Immature natural killer cell (primary cell): Measurements from ENCODE around the gene CCL5. TPM values are rescaled to one million over a fixed set of nuclear protein-coding genes. Genes with fewer than 3 reads are reported as not detected.

ENCODE experiments used
- DNase-seq, 3 donors: peaks; one replicate each; pipeline ENCODE4 v3.0.0; 2022; ENCODE audit warnings: mixed read lengths in 1 of 3
- H3K27ac Mint-ChIP-seq, 6 donors: one replicate each; pipeline ENCODE4 v1.8.0; 2020; ENCODE audit warnings: mixed read lengths in 6 of 6, mild to moderate bottlenecking in 5 of 6, inconsistent platforms in 4 of 6, moderate library complexity in 3 of 6
- H3K27me3 Mint-ChIP-seq, 3 donors: one replicate each; pipeline ENCODE4 v1.8.0; 2020 to 2021; ENCODE audit warnings: low read depth in 3 of 3, mild to moderate bottlenecking in 3 of 3, mixed read lengths in 3 of 3, moderate library complexity in 3 of 3, inconsistent platforms in 1 of 3
- H3K36me3 Mint-ChIP-seq, 3 donors: one replicate each; pipeline ENCODE4 v1.8.0; 2020; ENCODE audit warnings: mixed read lengths in 3 of 3, inconsistent platforms in 2 of 3, mild to moderate bottlenecking in 2 of 3
- H3K4me1 Mint-ChIP-seq, 2 donors: one replicate each; pipeline ENCODE4 v1.8.0; 2020; ENCODE audit warnings: inconsistent platforms in 2 of 2, mild to moderate bottlenecking in 2 of 2, mixed read lengths in 2 of 2, moderate library complexity in 1 of 2
- H3K4me3 Mint-ChIP-seq, 5 donors: one replicate each; pipeline ENCODE4 v1.8.0; 2020; ENCODE audit warnings: mild to moderate bottlenecking in 5 of 5, mixed read lengths in 5 of 5, inconsistent platforms in 3 of 5, moderate library complexity in 3 of 5
- H3K9me3 Mint-ChIP-seq, 6 donors: one replicate each; pipeline ENCODE4 v1.8.0; 2020; ENCODE audit warnings: mild to moderate bottlenecking in 6 of 6, mixed read lengths in 6 of 6, inconsistent platforms in 4 of 6, moderate library complexity in 3 of 6
- polyA plus RNA-seq, 3 donors: library from polyadenylated mRNA; unstranded; fragments of 300-500 nt; fragmentation: Illumina TruSeq; gene quantifications; one replicate each; pipeline ENCODE4 v1.2.3, GENCODE V29; 2021

CCL5 gene
- polyA plus RNA-seq, 3 donors from 2014 or later, result 1,095 to 2,255 (median 1,960) TPM

DNA sequence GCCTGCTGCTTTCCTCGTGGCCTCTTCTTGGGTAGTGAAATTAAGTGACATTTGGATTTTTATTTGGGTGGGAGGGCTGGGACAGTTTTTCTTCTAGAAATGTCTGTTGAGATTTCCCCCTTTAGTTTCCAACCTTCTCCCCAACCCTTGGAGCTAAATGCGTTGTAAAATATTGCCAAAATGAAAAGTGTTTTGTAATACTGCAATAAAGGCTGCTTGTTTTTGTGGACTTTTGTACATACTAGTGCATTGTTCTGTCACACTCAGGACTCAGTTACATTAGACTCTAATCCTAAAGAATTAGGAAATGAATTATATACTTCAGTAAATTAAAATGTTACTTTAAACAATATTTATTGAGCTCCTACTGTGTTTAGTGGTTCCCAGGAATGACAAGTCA lies 33.2 kb downstream of the CCL5 start:
- Mint-ChIP-seq H3K4me1 (peaks cover 17 to 25% of the 10 kb centered on the region in 2 donors), H3K9me3 (peaks cover 0 to 2% (median 0%) of the 10 kb centered on the region in 6 donors), H3K27ac (peak overlapping the region in 1 of 6 donors; percentile 39), H3K27me3 (no peaks in the 10 kb centered on the region), H3K36me3 (peaks cover 34 to 59% (median 37%) of the 10 kb centered on the region in 3 donors), H3K4me3 (no peak overlapping the region)
- DNase-seq, result no peak

DNA sequence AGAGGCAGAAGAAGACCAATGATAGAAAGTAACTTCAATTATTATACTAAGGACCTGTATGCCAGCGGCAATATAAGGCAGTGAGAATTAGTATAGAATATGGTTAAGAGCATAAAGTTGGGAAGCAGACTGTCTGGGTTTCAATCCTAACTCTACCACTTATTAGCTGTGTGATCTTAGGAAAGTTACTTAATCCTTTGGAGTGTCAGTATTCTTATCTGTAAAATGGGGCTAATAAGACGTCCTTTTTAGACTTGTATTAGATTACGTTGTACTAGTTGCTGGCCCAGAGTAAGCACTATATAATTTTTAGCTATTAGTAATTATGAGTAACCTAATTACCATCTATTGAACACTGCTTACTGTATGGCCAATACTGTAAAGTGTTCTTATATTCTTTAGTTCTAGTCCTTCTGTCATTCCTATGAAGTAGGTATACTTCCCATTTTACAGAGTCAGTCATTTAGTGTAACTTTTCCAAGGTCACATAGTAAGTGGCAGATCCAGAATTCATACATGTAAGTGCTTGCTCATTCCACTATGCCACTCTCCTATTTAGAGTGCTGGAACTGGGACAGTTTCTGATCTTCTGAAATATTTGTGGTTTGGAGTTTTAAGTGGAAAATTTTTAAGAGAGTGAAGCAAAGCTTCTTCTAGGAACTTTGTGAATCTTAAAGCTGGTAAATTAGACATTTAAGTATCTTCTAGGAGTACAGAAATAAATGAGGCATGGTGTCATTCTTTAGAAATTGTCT lies 33.9 kb downstream of the CCL5 start:
- peak overlapping the region in 5 of 6 donors; percentile 16 to 59 (median 39) for H3K27ac Mint-ChIP-seq
- H3K36me3 Mint-ChIP-seq, result peaks cover 33 to 57% (median 35%) of the 10 kb centered on the region in 3 donors
- no peaks in the 10 kb centered on the region for H3K27me3 Mint-ChIP-seq
- H3K4me3 Mint-ChIP-seq, result no peak overlapping the region
- H3K4me1 Mint-ChIP-seq, result peaks cover 13 to 21% of the 10 kb centered on the region in 2 donors
- DNase-seq, result no peak
- H3K9me3 Mint-ChIP-seq, result peaks cover 0 to 1% (median 0%) of the 10 kb centered on the region in 6 donors

GRCh38 chr17:35844547-35844946 lies 35.6 kb downstream of the CCL5 start:
- Mint-ChIP-seq H3K4me3 (no peak overlapping the region), H3K9me3 (no peaks in the 10 kb centered on the region), H3K36me3 (peaks cover 36 to 59% (median 39%) of the 10 kb centered on the region in 3 donors), H3K27ac (peak overlapping the region in 2 of 6 donors; percentile 21 to 58), H3K27me3 (peaks cover 0 to 2% (median 2%) of the 10 kb centered on the region in 3 donors), H3K4me1 (peaks cover 2 to 5% of the 10 kb centered on the region in 2 donors)
- no peak for DNase-seq

DNA sequence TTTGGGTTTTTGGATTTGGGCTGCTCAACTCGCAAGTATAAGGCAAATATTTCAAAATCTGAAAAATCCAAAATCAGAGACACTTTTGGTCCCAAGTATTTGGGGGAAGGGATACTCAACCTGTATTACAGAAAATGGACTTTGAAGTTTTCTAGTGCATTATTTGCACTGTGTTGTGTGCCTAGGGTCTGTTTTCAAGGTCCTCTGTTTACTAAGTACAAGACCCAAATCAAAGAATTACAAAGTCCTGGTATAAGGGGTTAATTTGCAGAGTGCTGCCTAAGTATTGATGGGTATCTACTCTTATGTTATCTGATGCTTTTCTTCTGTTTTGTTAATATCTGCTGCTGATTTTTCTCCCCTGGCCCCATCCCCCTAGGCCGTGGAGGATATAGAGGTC lies 36.5 kb downstream of the CCL5 start:
- H3K36me3 Mint-ChIP-seq, result peaks cover 37 to 60% (median 39%) of the 10 kb centered on the region in 3 donors
- DNase-seq, result no peak
- H3K27ac Mint-ChIP-seq, result peak overlapping the region in 4 of 6 donors; percentile 30 to 77 (median 67)
- peaks cover 0 to 2% (median 2%) of the 10 kb centered on the region in 3 donors for H3K27me3 Mint-ChIP-seq
- H3K9me3 Mint-ChIP-seq, result no peaks in the 10 kb centered on the region
- no peak overlapping the region for H3K4me3 Mint-ChIP-seq
- H3K4me1 Mint-ChIP-seq, result peaks cover 0 to under 1% of the 10 kb centered on the region in 2 donors

GRCh38 chr17:35842239-35842638 lies 37.9 kb downstream of the CCL5 start:
- Mint-ChIP-seq H3K27ac (peak overlapping the region in 5 of 6 donors; percentile 17 to 73 (median 51)), H3K36me3 (peaks cover 31 to 55% (median 32%) of the 10 kb centered on the region in 3 donors), H3K27me3 (peaks cover 0 to 2% (median 2%) of the 10 kb centered on the region in 3 donors), H3K4me1 (peaks cover 0 to 6% of the 10 kb centered on the region in 2 donors), H3K9me3 (no peaks in the 10 kb centered on the region), H3K4me3 (no peak overlapping the region)
- no peak for DNase-seq

DNA sequence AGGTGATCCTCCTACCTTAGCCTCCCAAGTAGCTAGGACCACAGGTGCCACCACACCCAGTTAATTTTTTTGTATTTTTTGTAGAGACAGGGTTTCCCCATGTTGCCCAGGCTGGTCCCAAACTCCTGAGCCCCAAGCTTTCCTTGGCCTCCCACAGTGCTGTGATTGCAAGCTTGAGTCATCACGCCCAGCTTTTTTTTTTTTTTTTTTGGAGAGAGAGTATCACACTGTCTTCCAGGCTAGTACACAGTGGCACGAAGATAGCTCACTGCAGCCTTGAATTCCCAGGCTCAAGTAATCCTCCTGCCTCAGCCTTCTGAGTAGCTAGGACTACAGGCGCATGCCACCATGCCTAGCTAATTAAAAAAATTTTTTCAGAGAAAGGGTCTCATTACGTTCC lies 38.7 kb downstream of the CCL5 start:
- Mint-ChIP-seq H3K9me3 (no peaks in the 10 kb centered on the region), H3K27me3 (peaks cover 0 to 2% (median 2%) of the 10 kb centered on the region in 3 donors), H3K4me3 (no peak overlapping the region), H3K27ac (peak overlapping the region in 1 of 6 donors; percentile 12), H3K4me1 (peaks cover 0 to 6% of the 10 kb centered on the region in 2 donors), H3K36me3 (peaks cover 31 to 53% (median 32%) of the 10 kb centered on the region in 3 donors)
- no peak for DNase-seq

DNA sequence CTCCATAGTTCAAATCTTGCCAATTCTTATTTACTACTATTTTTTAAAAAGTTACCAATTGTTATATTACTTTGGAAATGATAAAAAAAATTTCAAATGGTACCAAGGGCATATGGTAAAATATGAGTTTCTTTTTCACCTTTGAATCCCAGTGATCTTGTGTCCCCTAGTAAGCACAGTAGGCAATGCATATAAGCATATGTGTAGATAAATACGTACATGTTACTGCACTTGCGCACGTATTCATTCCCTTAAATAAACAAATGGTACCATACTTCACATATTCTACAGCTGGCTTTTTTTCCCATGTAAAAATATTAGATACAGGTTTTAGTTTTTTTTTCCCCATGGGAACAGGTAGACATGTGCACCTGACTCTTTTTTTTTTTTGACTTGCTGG lies 39.1 kb downstream of the CCL5 start:
- Mint-ChIP-seq H3K9me3 (no peaks in the 10 kb centered on the region), H3K27ac (peak overlapping the region in 1 of 6 donors; percentile 53), H3K36me3 (peaks cover 31 to 53% (median 32%) of the 10 kb centered on the region in 3 donors), H3K4me3 (no peak overlapping the region), H3K27me3 (peaks cover 0 to 2% (median 2%) of the 10 kb centered on the region in 3 donors), H3K4me1 (peaks cover 0 to 6% of the 10 kb centered on the region in 2 donors)
- DNase-seq, result no peak

GRCh38 chr17:35825206-35825605 lies 55.0 kb downstream of the CCL5 start:
- H3K9me3 Mint-ChIP-seq, result no peaks in the 10 kb centered on the region
- H3K4me1 Mint-ChIP-seq, result peaks cover 2 to 18% of the 10 kb centered on the region in 2 donors
- DNase-seq, result no peak
- no peak overlapping the region for H3K4me3 Mint-ChIP-seq
- no peak overlapping the region for H3K27ac Mint-ChIP-seq
- peaks cover 12 to 48% (median 30%) of the 10 kb centered on the region in 3 donors for H3K36me3 Mint-ChIP-seq
- no peaks in the 10 kb centered on the region for H3K27me3 Mint-ChIP-seq

Other genes starting within 250 kb of the CCL5 start
- gene RASL10B, start 148.7 kb downstream of the CCL5 start, polyA plus RNA-seq, result not detected
- gene GAS2L2, start 127.1 kb downstream of the CCL5 start, polyA plus RNA-seq, result not detected
- gene C17orf50, start 119.5 kb downstream of the CCL5 start, polyA plus RNA-seq, result under 1 TPM in 2 of 3 donors, not detected in 1; 0.28 to 0.34 TPM
- not detected for gene MMP28, start 84.7 kb downstream of the CCL5 start, polyA plus RNA-seq
- gene TAF15, start 70.9 kb downstream of the CCL5 start, polyA plus RNA-seq, result 10 to 100 TPM in 2 of 3 donors, 1 to 10 TPM in 1; 9.4 to 35.5 (median 10.3) TPM
- gene HEATR9, start 11.5 kb downstream of the CCL5 start, polyA plus RNA-seq, result under 1 TPM in 2 of 3 donors, not detected in 1; 0.11 to 0.19 TPM
- 1 to 10 TPM in 1 of 3 donors, under 1 TPM in 1, not detected in 1; 0.82 to 1.7 TPM for gene RDM1, start 50.4 kb upstream of the CCL5 start, polyA plus RNA-seq
- not detected for gene LYZL6, start 63.4 kb upstream of the CCL5 start, polyA plus RNA-seq
- gene CCL16, start 101.1 kb upstream of the CCL5 start, polyA plus RNA-seq, result not detected
- gene CCL14, start 106.4 kb upstream of the CCL5 start, polyA plus RNA-seq, result not detected
- gene CCL15, start 121.2 kb upstream of the CCL5 start, polyA plus RNA-seq, result not detected
- 1 to 10 TPM in 2 of 3 donors, under 1 TPM in 1; 0.60 to 2.6 (median 2.1) TPM for gene CCL23, start 137.6 kb upstream of the CCL5 start, polyA plus RNA-seq
- under 1 TPM in 1 of 3 donors, not detected in 2; 0.24 TPM for gene CCL18, start 183.9 kb upstream of the CCL5 start, polyA plus RNA-seq
- 100 to 1,000 TPM; 120 to 149 (median 128) TPM for gene CCL3, start 209.8 kb upstream of the CCL5 start, polyA plus RNA-seq
- 1,000 to 10,000 TPM in 1 of 3 donors, 100 to 1,000 TPM in 2; 748 to 1,008 (median 970) TPM for gene CCL4, start 223.5 kb upstream of the CCL5 start, polyA plus RNA-seq